GM08714 (cell line): ENCODE data around the gene ITK.

ENCODE experiments used
- H3K4me3 ChIP-seq: fragments of 200-500 bp; sonication (Bioruptor generic); 2 replicates; pipeline ENCODE4 v1.5.1; 2014; ENCODE audit warnings: mild to moderate bottlenecking, low read length, inconsistent platforms
- ZNF274 ChIP-seq: IDR thresholded peaks from 2 replicates; pipeline ENCODE4 v1.6.1; 2012; ENCODE audit warnings: mild to moderate bottlenecking, low read depth, low read length

ITK gene

GRCh38 chr5:157303023-157303422, 122.4 kb downstream of the ITK start:
- no peak overlapping the region for H3K4me3 ChIP-seq
- TF ChIP-seq ZNF274: no peak

- TF ChIP-seq ZNF274: no peak
- no peak overlapping the region for H3K4me3 ChIP-seq
Observed at GRCh38 chr5:157303667-157304327, 123.2 kb downstream of the ITK start.
